ENCODE data around the gene RPP25L. TPM values are rescaled to one million over a fixed set of nuclear protein-coding genes. Genes with fewer than 3 reads are reported as not detected.

Gene RPP25L
- total and polyA plus RNA-seq, 2 of the 4 experiments (the other 2 are of a cell fraction) = 20.4 to 26.3 TPM

GRCh38 chr9:34647651-34648050 is 35.8 kb upstream of the RPP25L start:
- ATAC-seq (ENCODE audit: low read depth) (no peak), DNase-seq (no peak)
- Histone ChIP-seq H2BK15ac (ENCODE audit: low read depth, low read length) (no peak overlapping the region), H3K9ac (ENCODE audit: low read depth, low read length) (peak overlapping the region; percentile 86), H2BK20ac (ENCODE audit: low read depth, low read length) (no peak overlapping the region), H3K14ac (replicated peaks; ENCODE audit: low read depth, low read length) (peak overlapping the region; percentile 55), H3K9me1 (ENCODE audit: insufficient read depth, low read length) (peaks cover 25% of the 10 kb centered on the region), H4K91ac (ENCODE audit: insufficient read depth, low read depth, low read length) (0 out of 2 replicates have a peak overlapping the region, but pooled peaks have one; percentile 7), H3K79me1 (ENCODE audit: low read depth in 1 of 2, low read length in 2 of 2) (peaks cover 15 to 41% of the 10 kb centered on the region in 2 experiments), H3K36me3 (ENCODE audit: control insufficient read depth, insufficient read depth, low read length) (peaks cover 16% of the 10 kb centered on the region), H3K4ac (ENCODE audit: low read depth, low read length) (peak overlapping the region; percentile 73; the same call in 1 of the 2 replicates), H3K9me3 (ENCODE audit: control insufficient read depth, insufficient read depth, low read length) (no peaks in the 10 kb centered on the region), H2AK5ac (ENCODE audit: low read depth, low read length) (peak overlapping the region; percentile 29; the same call in 1 of the 2 replicates), H3K27me3 (ENCODE audit: control insufficient read depth, insufficient read depth, low read length) (no peaks in the 10 kb centered on the region), H3K56ac (ENCODE audit: extremely low read depth, insufficient read depth, low read length) (no peak overlapping the region), H4K8ac (ENCODE audit: low read depth in 2 of 2, low read length in 2 of 2) (peak overlapping the region; percentile 80 to 85; a peak in 2 of 4 replicates), H2AFZ (replicated peaks; ENCODE audit: low read length, poor library complexity) (peak overlapping the region; percentile 99), H3K27ac (ENCODE audit: insufficient read depth, low read length) (peak overlapping the region; percentile 82; the same call in 1 of the 2 replicates), H3K18ac (ENCODE audit: low read depth, low read length) (no peak overlapping the region), H2BK120ac (ENCODE audit: low read depth, low read length) (no peak overlapping the region), H3K23ac (ENCODE audit: low read depth, low read length) (peak overlapping the region; percentile 37; the same call in 1 of the 2 replicates), H4K20me1 (ENCODE audit: insufficient read depth, low read length) (no peaks in the 10 kb centered on the region), H3K4me3 (ENCODE audit: insufficient read depth, low read depth, low read length) (peak overlapping the region; percentile 76), H2AK9ac (replicated peaks; ENCODE audit: low read depth, low read length, poor library complexity) (peak overlapping the region; percentile 93), H3K4me1 (ENCODE audit: control insufficient read depth, insufficient read depth, low read length) (peaks cover 24% of the 10 kb centered on the region), H4K5ac (ENCODE audit: low read depth, low read length) (no peak overlapping the region), H2BK5ac (ENCODE audit: low read depth, low read length, poor library complexity, severe bottlenecking) (no peak overlapping the region), H3K4me2 (ENCODE audit: low read depth, low read length) (peak overlapping the region; percentile 89)
- no TSS peak for BruUV-seq (replicated peaks)
- dilution Hi-C loops (cut with HindIII; ENCODE audit: low sequenced_read_pairs, unreplicated experiment) = no loop called here
- ChIA-PET CTCF (no interaction called here), POLR2A (ENCODE audit: unreplicated experiment) (no interaction called here)
- intact Hi-C loops (cut with micrococcal nuclease) = loop anchor here (2.0 kb wide), 1 partner anchor 55 kb away; no protein-coding TSS in a partner anchor
- in situ Hi-C loops (cut with MboI; ENCODE audit: low sequenced_read_pairs) = no loop called here
- TF ChIP-seq SMC3 (IDR thresholded peaks at IDR 0.05; ENCODE audit: low read depth, low read length) (no peak), NFE2L2 (IDR thresholded peaks at IDR 0.05; ENCODE audit: low read depth, low read length) (no peak), RAD21 (IDR thresholded peaks at IDR 0.05; ENCODE audit: low read length) (no peak), CEBPB (IDR thresholded peaks at IDR 0.05; ENCODE audit: low read depth, low read length) (no peak), MXI1 (IDR thresholded peaks at IDR 0.05; ENCODE audit: borderline replicate concordance, low read depth, low read length) (no peak), FOS (IDR thresholded peaks at IDR 0.05; ENCODE audit: low read depth, low read length) (no peak), MAZ (IDR thresholded peaks at IDR 0.05; ENCODE audit: borderline replicate concordance, low read depth, low read length) (no peak), ELK1 (IDR thresholded peaks at IDR 0.05; ENCODE audit: borderline replicate concordance, low read depth, low read length) (no peak), CHD1 (IDR thresholded peaks at IDR 0.05; ENCODE audit: low read depth, low read length) (no peak), RCOR1 (IDR thresholded peaks at IDR 0.05; ENCODE audit: insufficient replicate concordance, low read length) (no peak)
- 67% methylated on average over 2 of the region's 10 CpGs; no CpG with 5 or more reads in 1 of the 2 experiments for WGBS, 2 experiments (ENCODE audit: extremely low coverage in 2 of 2, insufficient read length in 1 of 2)

Data from IMR-90 (cell line).